GM18870 (cell line): ENCODE measurements around the gene DBF4B.

Experiments
- ATAC-seq: cut with Tn5 transposase; IDR thresholded peaks from one replicate; pipeline ENCODE4 v1.9.1; 2021; ENCODE audit warnings: moderate library complexity; ENCODE audit not compliant: unreplicated experiment

The DBF4B gene

GRCh38 chr17:44776628-44777393, 68.3 kb downstream of the DBF4B start:
- ATAC-seq = no peak

GRCh38 chr17:44777394-44778348, 69.2 kb downstream of the DBF4B start:
- ATAC-seq = no peak

GRCh38 chr17:44778656-44779210, 70.3 kb downstream of the DBF4B start:
- ATAC-seq = no peak

GRCh38 chr17:44779211-44780025, 71.0 kb downstream of the DBF4B start:
- ATAC-seq = no peak

- no peak for ATAC-seq
These were observed 71.7 kb downstream of the DBF4B start for GRCh38 chr17:44780161-44780560.

GRCh38 chr17:44780845-44781480, 72.5 kb downstream of the DBF4B start:
- no peak for ATAC-seq

GRCh38 chr17:44781551-44782325, 73.3 kb downstream of the DBF4B start:
- ATAC-seq = no peak

GRCh38 chr17:44782326-44782850, 73.9 kb downstream of the DBF4B start:
- ATAC-seq = no peak

- ATAC-seq = no peak
These were observed 77.5 kb downstream of the DBF4B start for GRCh38 chr17:44785921-44786320.

- no peak for ATAC-seq
These were observed 78.2 kb downstream of the DBF4B start for GRCh38 chr17:44786551-44787081.

GRCh38 chr17:44787271-44787940, 78.9 kb downstream of the DBF4B start:
- no peak for ATAC-seq

- no peak for ATAC-seq
These were observed 79.7 kb downstream of the DBF4B start for GRCh38 chr17:44788139-44788538.

- no peak for ATAC-seq
These were observed 83.8 kb downstream of the DBF4B start for GRCh38 chr17:44792276-44792675.

GRCh38 chr17:44793885-44794842, 85.7 kb downstream of the DBF4B start:
- ATAC-seq = no peak

GRCh38 chr17:44794851-44795413, 86.5 kb downstream of the DBF4B start:
- no peak for ATAC-seq

GRCh38 chr17:44795421-44795820, 87.0 kb downstream of the DBF4B start:
- ATAC-seq = no peak

GRCh38 chr17:44795928-44796327, 87.5 kb downstream of the DBF4B start:
- ATAC-seq = no peak
